HG03469 (cell line): ENCODE measurements around the gene SLC24A3.

ENCODE experiments used
- ATAC-seq: cut with Tn5 transposase; IDR thresholded peaks from one replicate; pipeline ENCODE4 v1.9.1; 2021; ENCODE audit warnings: mild to moderate bottlenecking, moderate library complexity, moderate number of reproducible peaks; ENCODE audit not compliant: unreplicated experiment

Gene SLC24A3

DNA sequence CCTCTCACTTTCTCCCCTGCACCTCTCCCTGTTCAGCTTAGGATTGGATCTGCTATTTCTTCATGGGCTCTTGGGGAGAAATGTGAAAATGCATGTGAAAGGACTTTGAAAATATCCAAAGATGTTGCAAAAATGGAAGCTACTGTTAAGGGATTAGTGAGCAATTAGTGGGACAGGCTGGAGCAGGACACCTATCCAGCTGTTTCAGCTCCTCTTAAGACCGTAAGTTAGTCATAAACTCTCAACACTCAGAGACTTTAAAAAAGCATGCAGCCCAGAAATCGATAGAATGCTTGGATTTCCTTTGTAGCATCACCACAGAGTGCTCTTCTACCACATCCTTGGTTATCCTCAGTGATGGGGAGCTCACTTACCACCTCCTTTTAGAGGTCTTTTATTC is 88.7 kb downstream of the SLC24A3 start:
- no peak for ATAC-seq

DNA sequence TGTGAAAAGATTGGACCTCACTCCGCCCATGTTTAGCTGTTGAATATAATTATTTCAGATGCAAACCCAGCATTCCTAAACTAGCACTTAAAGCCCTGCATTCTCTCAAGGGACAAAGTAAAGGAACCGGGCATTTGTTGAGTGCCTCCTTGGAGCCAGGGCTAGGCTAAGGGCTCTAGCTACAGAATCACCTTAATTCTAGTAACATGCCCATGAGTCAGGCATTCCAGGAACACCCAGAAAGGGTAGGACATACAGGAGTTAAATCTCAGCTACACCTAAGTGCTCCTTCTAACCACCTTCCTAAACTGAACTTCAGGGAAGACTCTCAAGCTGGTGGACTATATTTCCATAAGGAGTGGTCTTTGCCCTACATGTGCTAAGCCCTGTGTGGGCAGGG is 89.4 kb downstream of the SLC24A3 start:
- no peak for ATAC-seq

DNA sequence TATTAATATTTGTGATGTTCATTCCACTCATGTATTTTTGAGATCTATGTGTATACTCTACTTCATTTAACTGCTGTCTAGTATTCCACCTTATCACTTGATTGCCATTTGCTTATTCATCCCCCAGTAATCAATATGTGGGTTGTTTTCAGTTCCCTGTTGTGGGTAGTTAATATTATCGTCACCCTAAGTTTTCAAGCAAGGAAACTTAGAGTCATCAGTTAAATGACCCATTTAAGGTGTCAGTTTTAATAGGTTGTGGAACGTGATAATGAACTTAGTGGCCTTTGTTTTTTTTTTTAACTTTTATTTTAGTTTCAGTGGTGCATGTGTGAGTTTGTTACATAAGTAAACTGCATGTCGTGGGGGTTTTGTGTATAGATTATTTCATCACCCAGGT is 90.3 kb downstream of the SLC24A3 start:
- ATAC-seq: no peak

DNA sequence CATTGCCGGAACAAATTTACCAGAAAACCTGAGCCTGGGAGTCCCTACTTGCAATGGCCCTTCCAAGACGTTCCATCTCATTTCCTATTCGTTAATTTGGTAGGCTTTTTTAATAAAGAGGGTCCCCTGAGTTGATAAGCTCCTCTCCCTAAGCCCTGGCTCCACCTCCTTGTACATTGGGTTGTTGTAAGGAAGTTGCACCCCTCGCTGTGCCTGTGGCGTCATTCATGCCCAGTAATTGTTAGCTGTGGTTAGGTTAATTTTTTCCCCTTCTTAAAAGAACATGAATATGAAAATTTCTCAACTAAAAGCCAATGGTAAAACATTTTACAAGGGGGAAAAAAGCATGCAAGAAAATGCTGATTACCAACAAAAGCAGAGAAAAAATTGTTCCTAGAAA is 91.9 kb downstream of the SLC24A3 start:
- no peak for ATAC-seq

DNA sequence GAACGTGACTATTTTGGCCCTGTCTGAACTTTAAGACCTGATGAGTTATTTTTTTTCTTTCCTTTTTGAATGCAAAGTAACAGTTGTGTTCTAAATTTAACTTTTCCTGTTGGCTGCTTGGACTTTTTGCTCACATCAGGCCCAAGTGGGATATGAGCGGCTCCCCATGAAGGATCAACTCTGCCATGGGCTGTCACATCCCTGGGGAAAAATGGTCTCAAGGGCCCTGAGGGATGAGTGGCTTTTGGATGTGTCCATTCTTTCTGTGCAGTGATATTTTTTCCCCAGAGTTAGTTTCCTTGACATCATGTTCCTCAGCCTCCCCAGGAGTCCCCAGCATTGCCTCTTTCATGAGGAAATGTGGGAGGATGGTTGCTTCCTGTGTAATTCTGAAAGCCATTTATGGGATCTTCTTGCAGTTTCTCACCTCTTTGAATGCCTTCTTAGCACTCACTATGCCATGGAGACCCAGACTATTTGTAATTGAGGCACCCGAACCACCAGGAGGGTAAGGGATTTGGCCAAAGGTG is 92.5 kb downstream of the SLC24A3 start:
- no peak for ATAC-seq

DNA sequence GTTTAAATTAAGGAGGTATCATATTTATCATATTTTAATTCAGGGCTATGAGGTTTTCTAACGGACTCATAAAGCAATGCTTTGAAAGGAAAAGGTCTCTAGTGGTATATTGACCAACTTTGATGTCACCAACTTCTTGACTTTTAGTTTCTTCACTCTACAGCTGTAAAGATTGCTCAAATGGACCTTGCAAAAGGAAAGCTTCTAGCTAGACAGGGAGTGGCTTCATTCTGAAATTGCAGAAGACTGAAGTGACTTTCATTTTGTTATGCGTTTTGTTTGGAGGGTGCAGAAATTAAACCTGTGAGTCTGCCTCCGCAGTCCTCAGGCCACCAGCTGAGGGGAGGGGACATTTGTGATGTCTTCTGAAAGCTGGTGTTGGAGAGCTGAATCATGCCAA is 95.7 kb downstream of the SLC24A3 start:
- no peak for ATAC-seq

DNA sequence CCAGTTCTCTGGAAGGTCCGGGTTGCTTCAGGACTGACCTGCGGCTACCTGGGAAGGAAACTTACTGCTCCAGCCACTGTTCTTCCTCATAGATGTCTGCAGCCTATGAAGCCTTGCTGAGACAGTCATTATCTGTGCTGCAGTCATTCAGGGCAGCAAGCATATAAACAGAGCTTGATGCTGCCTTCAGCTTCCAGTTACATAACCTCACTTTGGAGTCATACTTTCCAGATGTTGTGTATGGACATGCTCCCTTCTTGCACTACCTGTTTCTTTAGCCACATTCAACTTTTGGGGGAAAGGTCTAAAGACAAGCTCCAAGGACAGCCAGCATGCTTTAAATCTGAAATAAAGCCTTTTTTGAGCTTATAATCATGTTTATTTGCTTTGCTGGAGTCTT is 98.1 kb downstream of the SLC24A3 start:
- ATAC-seq: no peak

DNA sequence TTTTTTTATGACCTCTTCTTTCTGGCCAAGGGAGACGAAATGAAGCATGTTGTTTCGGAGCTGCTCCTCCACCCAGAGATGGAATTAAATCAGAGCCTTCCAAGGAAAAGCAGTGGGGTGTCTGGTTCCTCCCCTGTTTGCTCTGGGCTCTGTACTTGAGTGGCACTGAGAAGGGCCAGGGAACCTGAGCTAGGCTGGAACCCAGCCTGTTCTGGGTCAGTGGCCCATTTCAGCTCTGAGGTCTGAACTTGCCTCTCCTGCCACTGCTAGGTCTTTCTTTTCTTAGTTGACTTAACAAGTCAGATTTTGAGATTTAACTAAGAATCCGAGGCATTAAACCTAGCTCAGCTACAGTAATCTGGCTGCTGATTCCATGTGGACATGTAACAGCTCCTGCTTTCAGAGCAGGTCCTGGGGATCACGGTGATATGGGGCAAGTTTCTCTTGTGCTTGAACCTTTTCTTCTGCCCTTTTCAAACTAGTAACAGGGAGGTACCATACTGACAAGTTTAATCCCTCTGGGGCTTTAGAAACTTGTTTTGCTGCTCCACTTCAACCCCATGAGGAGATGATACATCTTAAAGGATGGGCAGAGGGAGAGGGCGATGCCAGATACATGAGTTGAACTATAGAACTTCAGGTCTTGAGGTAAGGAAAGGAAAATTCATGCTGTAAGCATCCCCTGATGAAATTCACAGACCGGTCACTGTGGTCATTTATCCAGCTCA is 101.1 kb downstream of the SLC24A3 start:
- no peak for ATAC-seq

DNA sequence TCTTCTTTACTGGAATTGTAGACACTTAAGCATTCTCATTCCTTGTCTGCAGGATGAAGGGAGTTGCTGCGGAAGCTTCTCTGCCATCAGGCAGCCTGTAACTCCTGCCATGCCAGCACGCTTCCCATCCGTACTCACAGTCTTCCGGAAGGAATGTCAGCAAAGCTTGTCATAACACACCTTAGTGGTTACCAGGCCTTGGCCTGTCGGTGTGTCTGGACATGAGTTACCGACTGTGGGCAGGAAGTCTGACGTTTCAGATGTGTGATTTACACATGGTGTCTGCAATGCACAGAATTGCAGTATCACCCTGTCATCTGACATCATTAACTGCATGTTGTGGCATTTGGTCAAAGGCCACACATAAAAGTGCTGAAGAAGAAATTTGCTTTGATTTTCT is 102.2 kb downstream of the SLC24A3 start:
- ATAC-seq: no peak

DNA sequence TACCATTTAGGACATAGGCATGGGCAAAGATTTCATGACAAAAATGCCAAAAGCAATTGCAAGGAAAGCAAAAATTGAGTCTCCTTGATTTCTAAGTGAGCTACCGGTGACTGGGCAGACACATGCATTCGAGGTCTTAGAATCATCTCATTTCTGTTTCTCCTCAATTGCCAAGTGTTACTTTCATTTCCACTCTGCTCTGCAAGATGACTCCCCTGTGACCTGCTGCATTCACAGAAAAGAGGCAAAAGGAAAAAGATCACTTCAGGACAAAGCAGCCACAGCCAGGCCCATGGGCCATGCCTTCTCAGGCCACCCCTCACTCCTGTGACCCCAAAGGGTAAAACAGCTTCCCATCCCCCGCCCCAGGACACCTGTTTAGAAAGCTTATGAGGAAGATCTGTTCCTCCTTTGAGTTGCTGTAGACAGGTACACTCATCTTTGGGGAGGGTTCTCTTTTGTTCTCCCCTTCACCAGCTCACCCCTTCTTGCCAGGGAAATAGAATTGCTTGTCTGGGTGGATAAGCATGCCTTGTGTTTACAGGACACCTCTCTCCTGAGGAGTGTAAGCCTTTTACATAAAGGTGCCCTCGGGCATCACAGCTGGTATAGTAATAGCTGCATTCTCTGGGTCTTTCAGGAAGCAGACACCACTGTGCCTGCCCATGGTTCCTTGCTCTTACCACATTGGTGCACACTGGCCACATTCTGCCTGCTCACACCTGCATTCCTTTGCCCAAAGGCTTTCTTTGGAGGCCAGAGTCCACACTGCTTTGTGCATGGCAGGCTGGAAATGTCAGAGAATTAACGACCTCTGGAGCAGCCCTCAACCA is 105.0 kb downstream of the SLC24A3 start:
- no peak for ATAC-seq

DNA sequence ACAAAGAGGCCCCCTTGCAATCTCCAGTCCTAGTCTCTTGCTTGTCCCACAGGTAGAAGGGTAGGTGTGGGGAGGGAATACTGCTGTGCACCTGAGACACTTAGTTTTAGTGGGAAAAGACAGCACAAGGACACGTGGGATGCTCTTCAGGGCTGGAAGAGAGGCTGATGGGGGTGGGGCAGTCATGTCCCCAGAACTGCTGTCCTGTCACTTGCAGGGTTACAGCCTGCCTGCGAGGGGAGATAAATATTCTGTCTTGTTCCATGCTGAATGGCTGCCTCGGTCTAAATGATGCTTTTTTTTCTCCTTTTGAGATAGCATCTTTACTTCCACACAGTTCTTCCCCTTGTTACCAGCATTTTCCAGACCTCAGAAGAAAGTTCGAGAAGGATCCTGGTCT is 106.2 kb downstream of the SLC24A3 start:
- ATAC-seq: no peak

DNA sequence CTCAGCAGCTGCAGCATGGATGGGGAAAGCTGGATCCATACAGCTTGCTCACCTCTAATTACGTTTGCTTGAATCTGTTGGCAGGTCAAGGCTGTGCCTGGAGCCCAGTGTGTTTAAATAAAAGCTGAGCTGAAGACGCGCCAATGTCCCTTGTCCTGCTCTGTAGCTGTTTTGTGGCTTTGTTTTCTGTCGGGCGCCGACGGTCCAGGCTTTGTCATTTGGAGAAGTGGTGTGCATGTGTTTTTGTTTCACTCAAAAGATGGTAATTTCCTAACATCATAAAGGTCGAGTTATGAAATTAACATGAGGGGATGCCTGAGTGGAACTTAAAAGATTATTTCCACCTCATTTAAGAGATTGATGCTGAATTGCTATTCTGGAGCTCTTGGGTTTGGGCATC is 107.6 kb downstream of the SLC24A3 start:
- ATAC-seq: no peak

DNA sequence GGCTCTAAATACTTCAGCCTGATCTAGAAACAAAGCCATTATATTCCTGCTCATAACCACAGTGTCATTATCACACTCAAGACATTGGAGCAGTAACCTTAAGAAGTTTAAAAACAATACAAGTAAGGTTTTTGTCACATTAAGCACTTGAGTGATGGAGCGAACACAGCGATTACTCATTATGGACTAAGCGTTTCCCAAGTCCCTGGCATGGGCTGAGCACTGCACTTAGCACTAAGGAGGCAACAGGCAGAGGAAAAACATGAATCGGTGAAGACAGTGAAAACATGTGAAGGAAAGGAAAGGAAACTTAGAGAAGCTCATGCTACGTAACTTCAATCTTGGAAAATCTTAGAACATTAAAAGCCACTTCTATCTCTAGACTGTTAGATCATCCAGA is 108.7 kb downstream of the SLC24A3 start:
- no peak for ATAC-seq

DNA sequence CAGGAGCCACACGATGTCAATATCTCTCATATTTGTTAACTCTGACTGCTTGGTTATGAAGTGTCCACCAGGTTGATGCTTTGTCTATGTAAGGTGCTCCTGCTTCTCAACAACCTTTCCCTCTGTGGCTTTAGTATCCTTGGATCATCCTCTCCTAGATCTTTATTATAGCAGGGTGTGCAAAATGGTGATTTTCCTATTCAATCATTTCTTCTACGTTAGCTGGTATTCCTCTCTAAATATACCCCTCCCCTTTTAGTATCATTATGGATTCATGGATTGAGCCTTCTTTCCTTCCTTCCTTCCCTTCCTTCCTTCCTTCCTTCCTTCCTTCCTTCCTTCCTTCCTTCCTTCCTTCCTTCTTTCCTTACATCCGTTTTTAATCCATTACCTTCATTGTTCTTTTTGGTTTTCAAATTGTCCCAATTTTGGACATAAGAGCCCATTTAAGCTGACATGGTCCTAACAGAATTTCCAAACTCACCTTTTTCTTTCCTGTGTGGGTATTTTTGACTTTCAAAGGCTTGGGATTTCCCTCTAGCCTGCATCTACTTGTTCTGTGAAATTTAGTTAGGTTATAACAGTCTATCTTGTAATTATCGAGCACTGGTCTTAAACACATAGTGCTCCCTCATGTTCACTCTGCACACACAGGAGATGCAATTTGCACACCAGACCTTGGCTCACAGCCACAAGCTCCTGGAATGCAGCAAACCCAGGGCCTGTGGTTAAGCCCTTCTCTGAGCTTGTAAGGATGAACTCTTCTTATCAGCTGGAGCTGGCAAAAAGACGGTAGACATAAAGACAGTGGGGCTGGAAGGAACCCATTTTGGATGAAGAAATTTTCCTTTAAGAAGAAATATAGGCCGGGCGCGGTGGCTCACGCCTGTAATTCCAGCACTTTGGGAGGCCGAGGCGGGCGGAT is 109.9 kb downstream of the SLC24A3 start:
- ATAC-seq: no peak

DNA sequence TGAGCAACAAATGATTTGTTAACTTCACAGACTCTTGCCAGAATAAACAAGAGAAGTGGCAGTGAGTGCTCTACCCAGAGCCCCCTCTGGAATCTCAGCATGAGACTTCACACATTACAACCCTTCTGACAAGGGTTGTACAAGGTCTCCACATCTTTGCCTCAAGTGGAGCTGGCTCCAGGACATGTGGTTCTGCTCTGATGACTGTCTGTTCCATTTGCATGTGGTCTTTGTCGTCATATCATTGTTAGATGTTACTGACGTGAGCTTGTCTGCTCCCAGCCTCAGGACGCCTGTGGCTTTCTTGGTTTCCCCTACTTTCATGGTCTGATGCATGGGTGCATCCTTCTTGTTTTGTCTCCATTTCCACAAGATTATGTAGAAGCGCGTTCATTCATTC is 115.0 kb downstream of the SLC24A3 start:
- ATAC-seq: no peak

DNA sequence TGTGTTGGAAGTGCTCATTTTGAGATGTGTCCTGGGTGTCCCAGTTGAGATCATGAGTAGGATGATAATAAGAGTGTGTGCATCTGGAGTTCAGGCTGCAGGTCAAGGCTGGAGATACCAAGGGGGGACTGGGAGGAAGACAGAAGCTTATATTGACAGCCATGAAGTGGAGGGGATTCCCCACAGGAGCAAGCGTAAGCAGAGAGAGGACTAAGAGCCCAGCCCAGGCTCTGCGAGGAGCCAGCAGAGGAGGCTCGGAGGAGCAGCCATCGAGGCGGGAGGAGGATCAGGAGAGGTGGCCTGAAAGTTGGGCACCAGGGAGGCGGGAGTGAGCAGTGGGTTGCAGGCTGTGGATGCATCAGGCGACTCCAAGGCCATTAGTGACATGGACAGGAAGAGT is 116.2 kb downstream of the SLC24A3 start:
- ATAC-seq: no peak

DNA sequence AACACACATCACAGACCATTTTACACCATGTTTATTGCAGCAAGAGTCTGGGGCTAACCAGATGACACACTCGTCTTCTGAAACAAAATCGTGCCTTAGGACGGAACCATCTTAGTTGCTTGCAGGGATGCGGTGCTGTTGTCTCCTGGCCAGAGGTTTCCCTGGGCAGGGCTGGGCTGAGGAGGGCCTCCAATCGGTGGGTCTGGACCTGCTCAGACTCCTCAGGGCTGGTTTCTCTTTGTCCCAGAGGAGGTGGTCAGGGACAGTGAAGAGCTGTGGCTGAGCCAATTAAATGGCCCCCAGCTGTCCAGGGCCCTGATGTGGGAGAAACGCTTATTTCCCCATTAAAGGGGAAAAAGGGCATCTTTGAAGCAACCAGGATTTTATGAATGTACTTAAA is 117.6 kb downstream of the SLC24A3 start:
- ATAC-seq: no peak

DNA sequence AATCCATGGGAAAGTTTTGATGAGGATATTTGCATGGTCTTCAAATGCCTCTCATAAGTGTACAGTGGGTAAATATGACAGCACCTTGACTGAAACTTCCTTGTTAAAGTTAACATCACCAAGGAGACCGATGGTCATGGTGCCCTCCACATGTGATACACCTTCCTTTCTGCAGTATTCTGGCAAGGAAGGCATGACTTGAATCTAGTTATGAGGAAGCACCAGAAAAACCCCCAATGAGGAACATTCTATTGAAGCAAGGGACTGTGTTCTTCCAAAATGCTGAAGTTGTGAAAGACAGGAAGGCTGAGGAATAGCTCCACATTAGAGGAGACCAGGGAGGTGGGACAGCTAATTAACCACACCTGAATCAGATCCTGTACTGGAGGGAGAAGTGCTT is 118.3 kb downstream of the SLC24A3 start:
- no peak for ATAC-seq

DNA sequence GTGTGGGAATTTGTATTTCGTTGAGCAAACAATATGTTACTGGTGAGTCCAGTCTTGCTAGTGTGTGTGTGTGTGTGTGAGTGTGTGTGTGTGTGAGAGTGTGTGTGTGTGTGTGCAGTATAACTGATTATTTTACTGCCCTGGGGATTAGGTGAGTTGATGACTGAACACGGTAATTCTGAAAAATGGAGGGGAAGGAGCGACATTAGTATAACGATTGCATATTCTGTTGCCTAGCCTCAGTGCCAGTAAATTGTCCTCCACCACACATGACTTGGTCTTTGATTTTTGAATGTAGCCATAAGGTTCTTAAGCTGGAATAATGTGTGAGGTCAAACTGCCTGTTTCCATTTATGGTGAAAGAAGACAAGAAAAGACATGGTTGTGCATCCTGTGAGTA is 121.1 kb downstream of the SLC24A3 start:
- no peak for ATAC-seq

DNA sequence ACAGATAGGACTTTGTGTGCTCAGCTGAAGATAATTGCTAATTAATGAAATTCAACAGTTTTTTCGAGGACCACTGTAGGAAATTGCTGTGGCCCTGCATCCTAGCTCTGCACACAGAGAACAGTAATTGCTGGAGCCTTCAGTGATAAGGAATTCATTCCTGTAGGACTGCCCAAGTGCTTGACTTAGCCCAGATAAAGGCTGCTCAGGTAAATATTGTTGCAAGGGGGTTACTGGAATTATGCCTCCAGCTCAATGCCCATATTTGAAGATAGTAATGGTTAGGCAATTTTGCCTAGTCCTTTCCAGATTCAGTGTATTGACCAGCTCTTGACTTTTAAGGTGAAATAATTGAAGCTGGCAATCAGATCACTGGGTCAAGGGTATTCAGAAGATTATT is 122.9 kb downstream of the SLC24A3 start:
- ATAC-seq: no peak

DNA sequence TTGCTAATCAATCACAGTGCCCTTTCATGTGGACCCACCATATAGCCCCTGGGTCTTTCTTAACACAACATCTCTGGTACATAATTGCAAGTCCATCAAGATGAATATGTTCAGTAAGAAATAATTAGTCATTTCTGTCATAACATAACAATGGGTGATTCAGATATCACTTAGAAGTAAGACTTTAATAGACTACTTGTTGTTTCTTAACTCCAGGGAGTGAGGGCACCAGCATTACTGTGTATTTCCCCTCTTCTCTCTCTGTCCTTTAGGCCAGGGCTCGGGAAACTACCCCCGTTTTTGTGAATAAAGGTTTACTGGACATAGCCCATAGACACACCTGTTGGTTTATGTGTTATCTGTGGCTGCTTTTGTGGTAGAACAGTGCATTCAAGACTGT is 123.5 kb downstream of the SLC24A3 start:
- no peak for ATAC-seq
